Measurements from ENCODE around the gene MFAP4.

Gene MFAP4

DNA sequence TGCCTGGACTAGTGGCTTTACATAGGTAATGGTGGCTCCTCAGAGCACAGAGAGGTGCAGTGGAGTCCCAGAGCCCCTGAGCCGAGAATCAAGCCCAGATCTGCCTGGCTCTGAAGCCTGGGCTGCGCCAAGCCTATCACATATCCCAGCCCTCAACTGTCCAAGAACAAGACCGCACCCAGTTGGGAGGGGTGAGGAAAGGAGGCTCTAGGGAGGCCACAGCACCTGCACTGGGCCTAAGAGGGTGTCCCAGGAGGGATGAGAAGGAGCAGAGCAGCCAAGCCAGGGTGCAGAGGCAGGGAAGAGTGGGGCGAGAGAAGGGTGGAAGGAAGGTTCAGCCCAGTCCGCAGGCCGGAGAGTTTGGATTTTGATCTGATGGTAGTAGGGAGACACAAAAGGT is 23.1 kb upstream of the MFAP4 start:
- DNase-seq (ENCODE audit: low read depth in 2 of 3, low spot score in 2 of 3), result no peak

DNA sequence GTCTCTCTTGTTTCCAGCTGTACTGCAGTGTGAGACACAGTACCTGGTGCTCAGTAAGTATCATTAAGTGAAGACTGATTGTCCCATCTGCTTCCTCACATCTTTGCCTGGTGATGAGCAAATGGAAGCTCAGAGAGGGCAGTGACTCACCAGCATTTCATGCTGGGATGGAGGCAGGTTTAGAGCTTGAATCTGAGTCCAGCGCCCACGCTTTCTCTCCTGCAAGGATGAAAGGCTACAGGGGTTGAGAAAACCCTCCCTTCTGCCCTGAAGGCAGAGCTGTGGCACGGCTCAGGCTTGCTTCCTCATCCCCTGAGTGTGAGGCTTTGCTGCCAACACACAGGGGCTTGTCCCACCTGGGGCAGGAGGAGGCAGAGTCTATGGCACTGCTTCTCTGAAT is 22.5 kb upstream of the MFAP4 start:
- DNase-seq (ENCODE audit: low read depth in 2 of 3, low spot score in 2 of 3), result no peak

DNA sequence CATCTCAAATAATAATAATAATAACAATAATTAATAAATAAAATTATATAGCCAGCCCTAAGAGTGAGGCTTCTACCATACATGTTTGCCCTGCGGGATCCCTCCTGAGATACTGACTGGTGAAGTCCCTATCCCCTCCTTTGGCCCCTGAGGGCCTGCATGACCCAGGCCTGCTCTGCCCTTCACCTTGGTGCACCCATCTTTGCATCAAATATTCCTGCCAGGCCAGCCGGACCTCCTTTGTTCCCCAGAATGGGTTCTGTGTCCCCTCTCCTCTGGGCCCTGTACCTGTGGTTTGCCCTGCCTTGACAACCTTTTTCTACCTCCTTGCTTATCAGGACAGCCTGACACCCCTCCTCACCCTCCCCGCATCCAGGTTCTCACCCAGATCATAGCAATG is 22.1 kb upstream of the MFAP4 start:
- no peak for DNase-seq (ENCODE audit: low read depth in 2 of 3, low spot score in 2 of 3)

DNA sequence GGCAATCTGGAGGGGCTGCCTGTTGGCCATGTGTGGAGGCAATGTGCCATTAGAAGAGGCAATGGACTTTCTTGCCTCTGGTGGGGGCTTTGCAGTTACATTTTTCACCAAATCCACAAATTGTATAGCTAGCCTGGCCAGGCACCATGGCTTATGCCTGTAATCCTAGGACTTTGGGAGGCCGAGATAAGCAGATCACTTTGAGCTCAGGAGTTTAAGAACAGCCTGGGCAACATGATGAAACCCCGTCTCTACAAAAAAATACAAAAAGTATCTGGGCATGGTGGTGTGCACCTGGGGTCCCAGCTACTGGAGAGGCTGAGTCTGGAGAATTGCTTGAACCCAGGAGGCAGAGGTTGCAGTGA is 21.3 kb upstream of the MFAP4 start:
- DNase-seq (ENCODE audit: low read depth in 2 of 3, low spot score in 2 of 3), result no peak

DNA sequence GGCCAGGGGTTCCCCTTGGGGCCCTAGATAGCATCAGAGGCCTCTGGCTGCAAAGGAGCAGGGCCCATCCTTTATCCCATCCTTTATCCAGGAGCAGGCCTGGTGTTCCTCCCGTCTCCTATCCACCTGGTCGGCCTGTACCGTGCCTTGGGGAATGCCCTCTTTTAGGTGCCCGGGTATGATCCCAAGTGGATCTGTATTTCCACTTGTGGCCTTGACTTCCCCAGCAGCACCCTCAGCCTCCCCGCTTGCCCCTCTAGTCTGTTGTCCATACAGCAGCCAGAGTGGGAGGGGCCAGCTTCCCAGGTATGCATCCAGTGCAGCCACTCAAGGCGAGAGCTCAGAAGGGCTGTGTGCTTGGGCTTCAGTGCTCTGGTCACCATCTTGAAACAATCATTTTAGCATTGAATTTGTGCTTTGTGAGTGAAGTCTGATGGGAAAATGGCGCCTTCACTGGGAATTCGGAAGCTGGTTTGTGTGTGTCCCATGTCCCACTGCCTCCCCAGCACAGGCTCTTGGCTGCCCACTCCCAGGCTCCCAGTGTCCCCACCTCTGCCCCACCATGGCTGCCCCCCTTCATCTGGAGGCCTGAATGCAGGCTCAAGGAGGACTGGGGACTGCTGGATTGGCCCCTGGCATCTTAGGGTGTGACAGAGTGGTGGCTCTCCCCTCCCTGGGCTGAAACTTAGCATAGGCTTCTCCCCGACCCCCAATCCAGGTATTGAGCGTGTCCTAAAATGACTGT is 20.8 kb upstream of the MFAP4 start:
- DNase-seq (ENCODE audit: low read depth in 2 of 3, low spot score in 2 of 3), result no peak

DNA sequence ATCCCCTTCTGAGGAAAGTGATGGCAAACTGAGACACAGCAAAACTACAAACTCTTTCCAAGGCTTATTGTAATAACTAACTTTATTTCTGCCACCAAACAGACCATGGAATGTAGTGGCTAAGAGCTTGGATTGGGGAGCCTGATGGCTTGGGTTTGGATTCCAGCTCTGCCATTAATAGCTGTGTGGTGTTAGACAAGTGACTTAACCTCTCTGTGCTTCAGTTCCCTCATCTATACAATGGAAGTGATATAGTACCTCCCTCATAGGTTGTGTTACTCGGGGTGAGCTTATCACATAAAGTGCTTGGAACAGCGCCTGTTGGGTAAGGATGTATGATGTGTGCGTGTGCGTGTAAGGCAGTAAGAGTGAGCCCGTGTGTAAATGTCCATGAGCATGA is 18.1 kb upstream of the MFAP4 start:
- DNase-seq (ENCODE audit: low read depth in 2 of 3, low spot score in 2 of 3), result no peak

DNA sequence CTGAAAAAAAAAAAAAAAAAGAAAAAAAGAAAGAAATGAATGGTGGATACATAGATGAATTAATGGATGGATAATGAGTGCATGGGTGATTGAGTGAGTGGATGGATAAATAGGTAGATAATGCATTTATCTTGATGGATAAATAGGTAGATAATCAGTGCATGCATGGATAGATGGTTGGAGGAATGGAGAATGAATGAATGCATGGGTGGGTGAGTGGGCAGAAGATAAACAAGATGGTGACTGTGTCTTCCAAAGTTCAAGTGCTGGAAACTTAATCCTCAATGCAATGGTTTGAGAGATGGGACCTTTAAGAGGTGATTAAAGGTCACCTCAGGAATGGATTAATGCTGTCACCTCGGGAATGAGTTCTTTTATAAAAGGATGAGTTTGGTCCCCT is 17.3 kb upstream of the MFAP4 start:
- DNase-seq (ENCODE audit: low read depth in 2 of 3, low spot score in 2 of 3), result no peak

DNA sequence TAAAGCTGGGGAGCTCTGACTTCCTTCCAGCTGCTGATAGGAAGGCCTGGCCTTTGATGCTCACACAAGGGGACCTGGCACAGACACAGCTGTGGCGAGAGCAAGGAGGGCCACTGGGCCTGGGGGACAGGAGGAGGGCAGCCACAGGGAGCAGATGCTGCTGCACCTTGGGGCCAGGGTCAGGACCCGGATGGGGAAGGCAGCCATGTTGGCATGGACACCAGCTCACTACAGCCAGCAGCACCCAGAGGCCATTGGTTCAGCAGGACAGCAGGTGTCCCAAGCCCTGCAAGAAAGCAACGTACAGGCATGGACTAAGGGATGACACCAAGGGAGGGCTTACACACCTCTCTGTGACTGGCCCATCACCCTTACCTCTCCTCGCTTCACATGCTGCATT is 16.0 kb upstream of the MFAP4 start:
- no peak for DNase-seq (ENCODE audit: low read depth in 2 of 3, low spot score in 2 of 3)

DNA sequence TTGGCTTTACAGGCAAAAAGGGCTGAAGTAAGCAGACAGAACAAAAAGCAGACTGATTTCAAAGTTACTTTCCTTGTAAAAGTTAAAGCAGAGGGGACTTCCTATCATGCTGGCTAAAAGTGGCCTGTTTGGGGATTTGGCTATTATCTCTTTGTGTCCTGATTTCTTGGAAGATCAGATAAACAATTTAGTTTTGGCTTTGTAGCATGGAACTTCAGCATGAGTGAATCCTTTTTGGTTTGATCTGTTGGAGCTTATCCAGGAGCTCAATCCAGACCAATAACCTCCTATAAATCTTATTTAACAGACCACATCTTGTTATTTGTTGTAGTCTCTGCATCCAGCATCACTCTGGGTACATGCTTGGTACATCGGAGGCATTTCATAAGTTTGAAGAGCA is 15.2 kb upstream of the MFAP4 start:
- DNase-seq (ENCODE audit: low read depth in 2 of 3, low spot score in 2 of 3), result no peak

DNA sequence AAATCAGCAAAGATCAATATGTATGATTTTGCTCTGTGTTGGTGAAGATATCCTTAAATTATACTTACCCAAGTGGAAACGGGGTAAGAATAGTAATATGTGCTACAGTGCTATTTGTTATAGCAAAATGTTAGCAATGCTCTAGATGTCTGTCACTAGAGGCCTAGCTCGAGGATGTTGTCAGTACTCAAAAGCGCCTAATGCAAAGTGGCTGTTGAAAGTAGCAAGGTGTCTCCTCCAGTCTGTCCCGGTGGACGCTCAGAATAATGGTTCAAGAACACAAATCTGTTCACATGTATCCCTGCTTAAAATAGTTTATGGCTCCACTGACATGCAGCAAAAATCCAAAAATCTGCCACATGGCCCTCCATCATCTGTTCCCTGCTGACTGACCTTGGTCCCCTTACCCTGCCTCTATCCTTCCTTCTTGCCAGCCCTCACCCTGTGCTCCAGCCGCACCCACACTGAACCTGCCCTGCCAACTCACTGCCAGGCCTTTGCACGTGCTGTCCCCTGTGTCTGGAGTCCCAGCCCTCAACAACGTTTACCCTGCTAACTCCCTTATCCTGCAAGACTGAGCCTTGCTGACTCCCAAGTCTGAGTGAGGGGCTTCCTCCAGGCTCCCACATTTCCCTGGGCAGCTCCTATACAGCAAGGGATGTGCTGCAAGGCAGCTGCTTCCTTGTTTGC is 14.5 kb upstream of the MFAP4 start:
- DNase-seq (ENCODE audit: low read depth in 2 of 3, low spot score in 2 of 3), result no peak

DNA sequence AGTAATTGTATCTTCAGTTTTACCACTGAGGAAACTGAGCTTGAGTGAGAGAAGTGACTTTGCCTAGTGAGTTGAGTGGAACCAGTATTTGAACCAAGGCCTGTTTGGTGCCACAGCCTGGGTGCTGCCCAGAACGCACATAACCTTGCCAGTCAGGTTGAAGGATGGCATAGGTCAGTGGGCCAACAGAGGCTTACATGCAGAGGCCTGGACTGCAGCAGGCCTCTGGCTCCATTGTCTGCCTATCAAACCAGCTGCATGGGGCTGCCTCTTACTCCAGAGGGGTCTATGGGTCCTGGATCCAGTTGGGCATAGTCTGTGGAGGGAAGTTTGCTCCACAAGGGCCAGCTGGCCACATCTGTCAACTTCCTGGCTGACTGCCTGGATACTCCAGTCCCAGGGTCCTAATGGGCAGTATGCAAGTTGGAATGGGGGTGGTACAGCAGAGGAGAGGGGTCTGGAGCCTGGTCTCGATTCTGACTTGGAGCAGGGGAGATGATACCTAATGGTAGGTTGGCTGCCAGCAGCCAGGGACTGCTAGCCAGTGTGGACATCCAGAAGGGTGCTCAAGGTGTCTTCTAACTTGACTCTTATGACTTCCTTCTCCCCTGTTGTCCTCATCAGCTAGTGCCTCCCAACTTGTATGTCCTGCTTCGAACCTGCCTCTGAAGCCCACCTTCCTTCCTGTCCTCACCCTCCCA is 12.9 kb upstream of the MFAP4 start:
- DNase-seq (ENCODE audit: low read depth in 2 of 3, low spot score in 2 of 3), result no peak

DNA sequence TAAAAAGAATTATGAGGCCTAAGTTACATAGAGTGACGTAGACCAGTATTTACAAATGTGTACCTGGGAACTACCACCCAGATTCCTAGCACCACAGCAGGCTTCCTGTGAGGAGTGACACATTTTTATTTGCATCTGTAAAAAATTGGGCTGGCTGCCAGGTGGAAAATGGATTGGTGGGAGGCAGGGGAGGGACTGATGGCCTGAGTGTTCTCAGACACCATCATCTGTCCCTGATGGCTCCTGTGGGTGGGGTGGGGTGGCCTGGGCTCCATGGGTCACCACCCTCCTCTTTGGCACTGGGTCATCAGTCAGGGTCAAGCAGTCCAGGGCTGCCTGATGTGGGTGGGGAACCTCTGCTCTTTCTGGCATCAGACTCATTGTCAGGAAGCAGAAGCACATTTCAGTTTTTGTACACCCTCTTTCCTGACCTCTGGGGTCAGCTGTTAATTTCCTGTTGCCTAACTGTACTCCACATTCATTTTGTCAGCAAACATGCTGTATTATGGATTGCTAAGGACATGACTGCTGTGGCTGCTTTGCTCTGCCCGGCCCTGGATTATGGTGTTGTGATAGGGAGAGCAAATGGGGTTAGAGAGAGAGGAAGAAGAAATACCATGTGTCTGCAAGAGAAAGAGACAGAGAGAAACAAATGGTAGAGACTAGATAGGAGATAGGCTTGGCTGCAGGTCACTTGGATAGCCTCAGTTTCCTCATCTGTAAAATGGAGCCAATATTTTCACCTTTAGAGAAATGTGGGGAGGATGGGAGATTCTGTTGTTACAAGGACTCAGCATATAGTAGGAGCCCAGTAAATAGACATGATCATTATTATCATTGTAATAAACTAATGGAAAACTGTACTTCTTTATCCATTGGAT is 11.6 kb upstream of the MFAP4 start:
- DNase-seq (ENCODE audit: low read depth in 2 of 3, low spot score in 2 of 3), result no peak

DNA sequence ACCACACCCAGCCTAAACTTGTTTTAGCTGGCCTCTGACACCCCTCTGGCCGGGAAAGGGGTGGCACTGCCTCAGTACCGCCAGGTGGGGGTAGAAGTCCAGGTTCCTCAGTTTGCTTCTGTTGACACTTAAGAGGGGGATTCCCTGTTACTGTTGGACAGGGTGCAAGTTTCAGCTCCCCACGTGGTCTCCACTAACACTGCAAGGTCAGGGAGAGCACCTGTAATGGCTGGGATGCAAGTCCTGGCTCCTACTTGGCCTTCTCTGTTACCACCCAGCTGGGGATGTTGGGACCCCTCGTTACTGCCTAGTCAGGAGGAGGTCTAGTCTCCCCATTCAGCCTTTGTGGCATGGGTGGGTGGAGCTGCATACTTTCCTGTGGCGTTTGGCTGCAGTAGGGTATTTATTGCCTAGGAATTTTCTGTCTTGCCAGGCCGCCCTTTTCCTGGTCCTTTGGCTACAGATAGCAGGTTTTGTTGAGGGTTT is 10.6 kb upstream of the MFAP4 start:
- DNase-seq (ENCODE audit: low read depth in 2 of 3, low spot score in 2 of 3), result no peak

DNA sequence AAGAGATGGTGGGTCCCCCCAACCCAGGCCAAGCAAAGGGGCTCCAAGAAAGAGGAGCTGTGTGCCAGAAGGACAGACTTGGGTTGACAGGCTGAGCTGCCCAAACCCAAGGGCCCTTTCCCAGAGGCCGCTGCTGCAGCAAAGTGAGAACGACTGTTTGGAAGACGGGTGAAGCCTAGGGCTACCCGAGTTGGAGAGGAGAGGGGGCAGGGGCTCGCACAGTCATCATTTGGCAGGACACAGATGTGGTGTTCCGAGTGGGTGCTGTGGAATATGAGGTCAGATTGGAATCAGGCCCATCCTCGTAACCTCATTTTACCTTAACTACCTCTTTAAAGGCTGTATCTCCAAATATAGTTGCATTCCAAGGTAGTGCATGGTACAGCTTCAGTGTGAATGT is 5.3 kb upstream of the MFAP4 start:
- DNase-seq (ENCODE audit: low read depth in 2 of 3, low spot score in 2 of 3), result no peak

DNA sequence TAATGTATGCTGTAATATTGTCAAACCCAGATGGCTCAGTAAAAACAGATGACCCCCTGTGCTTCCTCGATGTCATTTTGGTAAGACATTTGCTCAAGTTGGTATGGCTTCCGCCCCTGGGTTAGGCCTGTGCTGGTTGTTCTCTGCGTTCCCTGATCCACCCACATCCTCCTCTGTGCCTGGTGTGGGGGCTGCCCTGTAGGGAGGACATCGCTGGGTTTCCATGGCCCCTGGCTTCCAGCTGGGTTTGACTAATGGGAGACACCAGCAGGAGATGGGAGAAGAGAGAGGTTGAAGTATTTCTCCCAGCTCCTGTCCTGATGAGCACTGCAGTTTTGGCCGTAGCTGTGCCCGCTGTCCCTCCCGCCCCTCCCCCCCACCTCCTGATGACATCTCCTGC is 4.4 kb upstream of the MFAP4 start:
- no peak for DNase-seq (ENCODE audit: low read depth in 2 of 3, low spot score in 2 of 3)

DNA sequence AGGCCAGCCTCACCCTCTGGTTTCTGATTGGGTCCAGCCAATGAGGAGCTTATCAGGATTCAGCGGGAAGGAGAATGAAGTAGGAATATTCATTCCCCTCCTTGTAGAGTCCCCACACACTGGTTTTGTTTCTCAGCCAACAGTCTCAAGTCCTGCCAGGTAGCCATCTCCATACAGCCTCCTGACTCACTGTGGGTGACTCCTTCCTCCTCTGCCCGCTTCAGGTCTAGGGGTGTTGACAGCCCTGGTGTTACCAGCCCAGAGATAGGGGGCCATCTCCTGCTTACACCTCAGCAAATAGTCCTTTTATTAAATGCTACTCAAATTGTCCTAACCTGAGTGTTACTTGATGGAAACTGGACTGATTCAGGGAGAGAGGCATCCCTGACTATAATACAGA is 4.0 kb upstream of the MFAP4 start:
- DNase-seq (ENCODE audit: low read depth in 2 of 3, low spot score in 2 of 3), result no peak

DNA sequence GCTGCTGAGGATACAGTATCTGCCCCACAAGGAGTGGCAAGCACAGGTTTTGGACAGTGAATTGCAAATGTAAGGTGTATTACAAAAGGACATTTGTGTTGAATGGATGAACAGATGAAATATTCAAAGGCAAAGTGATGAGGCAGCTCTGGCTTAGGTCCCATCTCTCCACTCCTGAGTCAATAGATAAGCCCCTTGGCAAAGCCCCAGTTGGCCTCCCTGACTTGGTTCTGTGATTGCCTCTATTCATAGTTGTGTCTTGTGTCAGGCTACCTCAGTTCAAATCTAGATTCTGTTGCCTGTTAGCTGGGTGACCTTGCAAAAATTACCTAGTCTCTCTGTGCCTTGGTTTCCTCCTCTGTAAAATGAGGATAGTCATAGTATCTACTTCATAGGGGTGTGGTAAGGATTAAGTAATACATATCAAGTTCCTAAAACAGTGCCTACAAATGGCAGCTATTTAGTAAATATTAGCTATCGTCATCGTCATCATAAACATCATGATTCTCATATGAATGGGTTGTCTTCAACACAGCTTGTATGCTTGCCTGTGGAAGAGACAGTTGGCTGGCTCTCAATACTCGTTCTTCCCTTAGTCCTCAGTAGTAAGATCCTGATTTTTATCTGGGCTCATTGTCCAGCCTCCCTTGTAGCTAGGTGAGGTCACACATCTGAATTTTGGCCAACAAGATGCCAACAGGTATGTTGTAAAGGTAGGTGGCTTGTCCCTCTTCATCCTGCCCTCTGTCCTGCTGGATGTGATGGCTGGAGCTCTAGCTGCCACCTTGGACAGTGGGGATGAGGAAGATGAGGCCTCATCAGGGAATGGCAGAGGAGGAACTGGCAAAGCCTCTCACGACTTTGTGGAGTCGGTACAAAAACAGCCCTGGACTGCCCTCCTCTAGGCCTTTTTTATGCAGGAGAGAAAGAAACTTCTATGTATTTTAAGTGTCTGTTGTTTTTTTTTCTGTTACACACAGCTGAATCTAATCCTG is 2.1 kb upstream of the MFAP4 start:
- no peak for DNase-seq (ENCODE audit: low read depth in 2 of 3, low spot score in 2 of 3)

DNA sequence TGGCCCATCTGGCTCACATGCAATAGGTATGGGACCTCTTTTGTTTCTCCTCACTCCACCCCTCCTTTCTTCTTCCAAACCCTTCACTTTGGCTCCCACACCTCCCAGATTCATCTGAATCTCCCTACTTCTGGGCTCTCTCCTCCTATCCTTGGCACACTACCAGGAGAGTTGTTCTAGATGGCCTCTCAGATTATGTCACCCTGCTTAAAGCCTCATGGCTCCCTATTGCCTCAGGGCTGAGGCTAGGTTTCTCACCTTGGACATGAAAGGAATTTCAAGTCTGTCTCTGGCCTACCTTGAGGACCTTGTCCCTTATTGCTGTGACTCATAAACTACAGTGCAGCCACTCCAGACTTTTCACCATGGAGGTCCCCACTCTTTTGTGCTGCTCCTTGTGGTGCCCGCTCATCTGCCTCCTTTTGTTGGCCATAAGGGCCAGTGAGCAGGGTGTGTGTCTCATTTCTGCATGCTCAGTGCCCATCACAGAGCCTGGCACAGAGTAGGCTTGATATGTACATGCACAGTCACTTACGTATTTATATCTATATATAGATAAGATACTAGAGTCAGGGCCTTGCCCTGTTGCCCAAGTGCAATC is 1.0 kb upstream of the MFAP4 start:
- DNase-seq (ENCODE audit: low read depth in 2 of 3, low spot score in 2 of 3), result no peak

DNA sequence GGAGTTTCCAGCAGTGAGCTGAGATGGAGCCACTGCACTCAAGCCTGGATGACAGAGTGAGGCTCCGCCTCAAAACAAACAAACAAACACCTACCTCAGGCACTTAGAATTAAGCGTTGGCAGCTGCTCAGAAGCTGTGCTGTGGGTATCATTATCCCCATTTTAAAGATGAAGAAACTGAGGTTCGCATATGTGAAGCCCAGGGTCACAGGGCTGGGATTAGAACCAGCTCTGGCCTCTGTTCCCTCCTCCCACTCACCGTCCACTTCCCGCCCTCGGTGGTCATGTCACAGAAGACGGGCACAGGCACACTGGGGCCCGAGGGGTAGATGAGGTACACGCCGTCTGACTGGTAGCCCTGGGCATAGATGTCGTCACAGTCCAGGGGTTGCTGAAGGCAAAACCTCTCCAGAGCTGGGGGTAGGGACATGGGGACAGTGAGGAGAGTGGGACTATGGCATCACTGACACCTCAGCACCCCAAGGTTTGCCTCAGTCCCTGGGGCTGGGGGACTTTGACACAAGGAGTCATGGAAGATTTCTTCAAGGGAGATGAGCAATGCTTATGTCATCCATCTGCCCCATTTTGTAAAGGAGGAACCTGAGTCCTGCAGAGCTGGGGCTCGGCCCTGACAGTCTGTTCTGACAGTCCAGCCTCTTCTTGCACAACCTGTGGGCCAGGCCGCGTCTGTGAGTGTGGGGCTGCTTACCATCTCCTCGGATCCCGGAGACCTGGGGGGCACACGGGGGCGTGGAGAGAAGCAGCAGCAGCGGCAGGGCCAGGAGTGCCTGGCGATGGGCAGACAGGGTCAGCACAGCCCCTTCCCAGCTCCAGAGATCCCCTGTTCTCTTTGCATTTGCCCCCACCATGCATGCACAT is 700 bp downstream of the MFAP4 start:
- DNase-seq (ENCODE audit: low read depth in 2 of 3, low spot score in 2 of 3), result no peak
